ENCODE results near the gene SCML1.

SCML1 gene

GRCh38 chrX:17801431-17801830, 64.1 kb downstream of the SCML1 start:
- no peak for DNase-seq

- DNase-seq = no peak
Observed at GRCh38 chrX:17802756-17803155, 65.5 kb downstream of the SCML1 start.

- DNase-seq = no peak
Observed at GRCh38 chrX:17803449-17803848, 66.2 kb downstream of the SCML1 start.

Measured in fibroblast of skin of right quadriceps (primary cell).